GM19023 (cell line): ENCODE results near the gene OR4A16.

ENCODE experiments used
- ATAC-seq: cut with Tn5 transposase; IDR thresholded peaks from one replicate; pipeline ENCODE4 v1.9.1; 2021; ENCODE audit warnings: mild to moderate bottlenecking, moderate library complexity; ENCODE audit not compliant: unreplicated experiment

Gene OR4A16

DNA sequence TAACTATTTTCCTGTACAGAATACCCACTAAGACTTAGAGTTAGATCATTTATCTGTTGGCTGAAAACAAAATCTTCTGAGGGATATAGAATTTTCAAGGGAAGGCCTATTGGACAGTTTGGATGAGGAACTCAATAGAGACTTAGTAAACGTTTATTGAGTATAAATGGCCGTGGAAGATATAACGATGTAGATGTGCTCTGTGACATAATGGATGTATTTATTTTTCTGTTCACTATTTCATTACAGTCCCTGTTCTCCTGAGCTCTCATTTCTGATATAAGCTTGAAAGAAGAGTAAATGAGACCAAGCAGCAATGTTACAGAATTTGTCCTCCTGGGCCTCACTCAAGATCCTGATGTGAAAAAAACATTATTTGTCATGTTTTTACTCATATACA is at the start of gene OR4A16:
Gene OR4A16 (plus strand): TSS at position 301 of the 400 bp plus-strand sequence. CDS start 0 bp downstream, at position 301.
- ATAC-seq: no peak

GRCh38 chr11:55324500-55324899 is 18.5 kb upstream of the OR4A16 start:
- ATAC-seq: no peak

DNA sequence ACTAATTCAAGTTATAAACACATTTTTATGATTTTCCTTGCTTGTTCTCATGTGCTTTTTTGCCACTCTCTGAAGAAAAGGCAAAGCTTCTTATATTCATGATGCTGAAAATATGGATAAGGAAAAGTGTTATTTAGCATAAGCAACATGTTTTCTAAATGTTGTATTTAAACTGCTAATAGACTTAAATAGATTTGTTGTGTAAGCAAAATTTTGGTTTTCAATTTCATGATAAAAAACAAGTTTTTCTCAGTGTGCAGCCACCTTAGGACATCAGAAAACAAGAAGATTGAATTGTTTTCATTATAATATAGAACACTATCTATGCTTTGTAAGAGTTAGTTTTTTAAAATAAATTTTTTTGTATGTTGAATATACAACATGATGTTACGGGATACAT is 2.3 kb downstream of the OR4A16 start:
- no peak for ATAC-seq

GRCh38 chr11:55349032-55349431 is 6.0 kb downstream of the OR4A16 start:
- no peak for ATAC-seq

GRCh38 chr11:55357560-55358184 is 14.7 kb downstream of the OR4A16 start:
- ATAC-seq: no peak

- ATAC-seq: no peak
Observed at GRCh38 chr11:55367674-55368073, 24.7 kb downstream of the OR4A16 start, which contains the start of gene OR4A15. TSS of gene OR4A15 (plus strand) at chr11:55367974. CDS start at chr11:55367974, 0 bp downstream.
